Heart right ventricle (tissue), 16 donors: ENCODE data around the gene CT47C1. TPM values are rescaled to one million over a fixed set of nuclear protein-coding genes. Genes with fewer than 3 reads are reported as not detected.

Source experiments
- ATAC-seq, 8 donors: fragments of 200-7000 bp; cut with Tn5 transposase; one replicate each; pipeline ENCODE4 v1.9.1; 2020; ENCODE audit warnings: mild to moderate bottlenecking in 8 of 8, moderate library complexity in 8 of 8, moderate number of reproducible peaks in 1 of 8
- DNase-seq, 2 donors: peaks; one replicate each; pipeline ENCODE4 v3.0.0-alpha.2; 2020
- H3K27ac ChIP-seq, 10 donors: fragments of 200-600 bp; sonication (generic) in 2 of 10; one replicate each; pipeline versions ENCODE4 v1.5.0 to v1.8.0; 2020 to 2022; ENCODE audit warnings: mild to moderate bottlenecking in 3 of 10
- H3K27me3 ChIP-seq, 7 donors: fragments of 200-600 bp; one replicate each; pipeline ENCODE4 v1.8.0; 2021 to 2022; ENCODE audit warnings: mild to moderate bottlenecking in 2 of 7
- H3K36me3 ChIP-seq, 9 donors: fragments of 200-600 bp; sonication (generic) in 1 of 9; one replicate each; pipeline versions ENCODE4 v1.5.0 to v1.8.0; 2020 to 2022; ENCODE audit warnings: mild to moderate bottlenecking in 2 of 9
- H3K4me1 ChIP-seq, 9 donors: fragments of 200-600 bp; sonication (generic) in 1 of 9; one replicate each; pipeline versions ENCODE4 v1.5.0 to v1.8.0; 2020 to 2022; ENCODE audit warnings: mild to moderate bottlenecking in 4 of 9
- H3K4me3 ChIP-seq, 10 donors: fragments of 200-600 bp; sonication (generic) in 2 of 10; one replicate each; pipeline versions ENCODE4 v1.5.0 to v1.8.0; 2020 to 2022; ENCODE audit warnings: mild to moderate bottlenecking in 7 of 10, moderate library complexity in 2 of 10
- H3K9me3 ChIP-seq, 11 donors: fragments of 200-600 bp in 10 of 11; sonication (generic) in 2 of 11; one replicate each; pipeline versions ENCODE4 v1.5.0 to v1.8.0; 2013 to 2022; ENCODE audit warnings: mild to moderate bottlenecking in 2 of 11, control low read depth in 1 of 11, moderate library complexity in 1 of 11
- CTCF ChIP-seq, 9 donors: fragments of 200-600 bp; sonication (generic) in 2 of 9; IDR thresholded peaks; one replicate each; pipeline versions ENCODE4 v1.5.0 to v1.8.0; 2021 to 2022; ENCODE audit warnings: antibody characterized with exemption in 9 of 9, mild to moderate bottlenecking in 5 of 9, moderate library complexity in 1 of 9
- WGBS, 2 donors: extraction: QIAGEN DNeasy Blood & Tissue Kit; methylation state at CpG; one replicate each; pipeline ENCODE4 v1.1.7; 2013; ENCODE audit warnings: inconsistent platforms in 1 of 2; 5-methylcytosine and 5-hydroxymethylcytosine counted together
- intact Hi-C, 10 donors: fragments of 100-400 bp; cut with DNase I; formaldehyde crosslinking; loops; one replicate each; pipeline versions ENCODE4 v1.11.1 to v1.14.2; 2022
- polyA plus RNA-seq, 2 donors: library from polyadenylated mRNA; stranded (reverse); fragments of 200-250 nt; gene quantifications; one replicate each; pipeline ENCODE4 v1.2.3, GENCODE V29; 2013
- total RNA-seq, 10 donors: library from RNA; stranded (reverse); fragmentation: NEBNext Ultra II Directional in 3 of 10; extraction: Animal tissue kit (Norgen Biotek cat#: 25700) in 3 of 10; gene quantifications; one replicate each; pipeline versions ENCODE4 v1.2.1 to v1.2.4, GENCODE V29; 2021 to 2023
- donor health status: Arrhythmogenic right ventricular cardiomyopathy.
- donor health status: ischemic (EF 13 %, LVEDD 7.1; RV severe dilation, severe dysfunction).
- donor health status: healthy with polysubstance abuse.
- donor health status: DM: no; HTN: yes; CAD: no.
- donor health status: DM: no; HTN: no; CAD: no.
- donor health status: ischemic (EF 25% LVEDD 6.9; RV normal size, moderate dysfunction).
- donor health status: ischemic (EF 25% LVEDD 5.7; RV mildly dilated, moderate dysfunction).
- donor health status: healthy.
- donor health status: DM: yes; HTN: yes; CAD: no.
- donor health status: Ischemic cardiomyopathy.
- donor health status: ischemic (EF 35%, LVEDD 5.7; RV mildly dilated, moderate dysfunction).
- donor health status: nonischemic (EF 11% LVEDD 7.7; RV severe dilation, severe dysfunction).
- donor health status: DM: yes; HTN: yes; CAD: no.
- donor health status: PGD.
- donor health status: ischemic (EF 29% LVEDD 5.4; RV normal size, mild dysfunction).
- donor health status: nonischemic (EF 23%, LVEDD 6.1; RV moderate dilation, normal function).

CT47C1 gene
- total and polyA plus RNA-seq, 12 donors: not detected

- ATAC-seq (no peak), DNase-seq (no peak)
- H3K9me3 ChIP-seq: no peaks in the 10 kb centered on the region
- no peaks in the 10 kb centered on the region for H3K4me1 ChIP-seq
- intact Hi-C loops: loop anchor here in 8 of 10 donors (5.0 to 10.0 kb wide), 4 partner anchors 62 to 222 kb away; no protein-coding TSS in a partner anchor
- H3K4me3 ChIP-seq: no peak overlapping the region
- WGBS, 2 donors: 95 to 100% methylated on average over 1 of the region's 1 CpG
- no peak for TF ChIP-seq CTCF (IDR thresholded peaks at IDR 0.05)
- H3K36me3 ChIP-seq: no peaks in the 10 kb centered on the region
- no peak overlapping the region for H3K27ac ChIP-seq
- peaks cover 0 to 34% (median 0%) of the 10 kb centered on the region in 7 donors for H3K27me3 ChIP-seq
These were observed 3.7 kb upstream of the CT47C1 start for GRCh38 chrX:119069128-119069527.

GRCh38 chrX:119069762-119070161 lies 3.0 kb upstream of the CT47C1 start:
- H3K9me3 ChIP-seq: no peaks in the 10 kb centered on the region
- TF ChIP-seq CTCF (IDR thresholded peaks at IDR 0.05): no peak
- no peaks in the 10 kb centered on the region for H3K36me3 ChIP-seq
- peaks cover 0 to 34% (median 0%) of the 10 kb centered on the region in 7 donors for H3K27me3 ChIP-seq
- H3K4me1 ChIP-seq: no peaks in the 10 kb centered on the region
- H3K4me3 ChIP-seq: no peak overlapping the region
- no peak for ATAC-seq
- H3K27ac ChIP-seq: no peak overlapping the region
- DNase-seq: no peak
- 94 to 97% methylated on average over 1 of the region's 1 CpG for WGBS, 2 donors
- intact Hi-C loops: loop anchor here in 8 of 10 donors (5.0 to 10.0 kb wide), 4 partner anchors 62 to 222 kb away; no protein-coding TSS in a partner anchor

- ATAC-seq (no peak), DNase-seq (no peak)
- no peaks in the 10 kb centered on the region for H3K36me3 ChIP-seq
- no peak overlapping the region for H3K4me3 ChIP-seq
- peaks cover 0 to 31% (median 0%) of the 10 kb centered on the region in 7 donors for H3K27me3 ChIP-seq
- intact Hi-C loops: no loop called here
- 75 to 78% methylated on average over 2 of the region's 2 CpGs for WGBS, 2 donors
- H3K4me1 ChIP-seq: no peaks in the 10 kb centered on the region
- no peak for TF ChIP-seq CTCF (IDR thresholded peaks at IDR 0.05)
- no peak overlapping the region for H3K27ac ChIP-seq
- no peaks in the 10 kb centered on the region for H3K9me3 ChIP-seq
These were observed 1.4 kb upstream of the CT47C1 start for GRCh38 chrX:119071381-119071780.

GRCh38 chrX:119073200-119073905 lies 560 bp downstream of the CT47C1 start:
- H3K27me3 ChIP-seq: peaks cover 0 to 31% (median 0%) of the 10 kb centered on the region in 7 donors
- no peaks in the 10 kb centered on the region for H3K36me3 ChIP-seq
- no peak overlapping the region for H3K4me3 ChIP-seq
- ATAC-seq: no peak
- no peaks in the 10 kb centered on the region for H3K4me1 ChIP-seq
- no peaks in the 10 kb centered on the region for H3K9me3 ChIP-seq
- DNase-seq: no peak
- no peak overlapping the region for H3K27ac ChIP-seq
- TF ChIP-seq CTCF (IDR thresholded peaks at IDR 0.05): no peak
- intact Hi-C loops: no loop called here
- WGBS, 2 donors: 97 to 99% methylated on average over 33 to 43 of the region's 43 CpGs
